Stomach (tissue), 9 donors: ENCODE results near the gene PYDC2. TPM values are rescaled to one million over a fixed set of nuclear protein-coding genes. Genes with fewer than 3 reads are reported as not detected.

Source experiments
- DNase-seq, 2 donors: peaks; one replicate each; pipeline versions ENCODE4 v3.0.0 to v3.0.0-alpha.2; 2013 to 2019
- H3K27ac ChIP-seq, 5 donors: fragments of 200-600 bp in 4 of 5; sonication (generic) in 4 of 5; one replicate each; pipeline ENCODE4 v1.5.1; 2013 to 2019; ENCODE audit warnings: mild to moderate bottlenecking in 1 of 5, moderate library complexity in 1 of 5
- H3K27me3 ChIP-seq, 3 donors: fragments of 200-600 bp; sonication (generic); one replicate each; pipeline ENCODE4 v1.5.1; 2017 to 2019; ENCODE audit warnings: mixed run types in 1 of 3
- H3K36me3 ChIP-seq, 4 donors: fragments of 200-600 bp; sonication (generic); 1 replicate in 3 of 4; 2 replicates in 1 of 4; pipeline ENCODE4 v1.5.1; 2016 to 2019
- H3K4me1 ChIP-seq, 4 donors: fragments of 200-600 bp; sonication (generic); one replicate each; pipeline ENCODE4 v1.5.1; 2016 to 2019
- H3K4me3 ChIP-seq, 4 donors: fragments of 200-600 bp; sonication (generic) in 3 of 4; one replicate each; pipeline ENCODE4 v1.5.1; 2016 to 2019; ENCODE audit warnings: mild to moderate bottlenecking in 1 of 4
- H3K9me3 ChIP-seq, 4 donors: fragments of 200-600 bp; sonication (generic); one replicate each; pipeline ENCODE4 v1.5.1; 2016 to 2019
- EP300 ChIP-seq: sonication (generic); formaldehyde crosslinking; IDR thresholded peaks from one replicate; pipeline ENCODE4 v1.6.1; 2017; ENCODE audit warnings: antibody characterized with exemption
- POLR2A ChIP-seq, 4 donors: fragments of 450-650 bp; IDR thresholded peaks; one replicate each; pipeline ENCODE4 v1.6.1; 2016; ENCODE audit warnings: antibody characterized with exemption in 4 of 4, control low read depth in 2 of 4, mild to moderate bottlenecking in 1 of 4, moderate library complexity in 1 of 4
- POLR2AphosphoS5 ChIP-seq, 3 donors: sonication (generic); formaldehyde crosslinking; IDR thresholded peaks; one replicate each; pipeline ENCODE4 v1.6.1; 2016; ENCODE audit warnings: antibody characterized with exemption in 3 of 3
- WGBS, 5 donors: extraction: QIAGEN DNeasy Blood & Tissue Kit in 3 of 5; methylation state at CpG; one replicate each; pipeline versions ENCODE4 v1.1.5 to v1.1.7; 2013 to 2018; 5-methylcytosine and 5-hydroxymethylcytosine counted together
- intact Hi-C: fragments of 100-400 bp; cut with DNase I; formaldehyde crosslinking; loops from one replicate; pipeline ENCODE4 v1.15.1; 2023; ENCODE audit warnings: low total_unique reads
- polyA plus RNA-seq, 3 donors: library from polyadenylated mRNA; stranded (reverse); fragments of 200-250 nt; gene quantifications; one replicate each; pipeline ENCODE4 v1.2.3, GENCODE V29; 2013
- total RNA-seq, 5 donors: library from RNA; depleted of rRNA; stranded (reverse); fragments of >200 nt; gene quantifications; one replicate each; pipeline versions ENCODE4 v1.1.0 to v1.2.3, GENCODE V29; 2014 to 2016
- TF ChIP-seq, protein P1 (sequence below), 7 experiments: fragments of 450-650 bp in 4 of 7; fragments of 200-600 bp in 3 of 7; sonication (generic) in 3 of 7; IDR thresholded peaks; one replicate each; pipeline ENCODE4 v1.5.1; 2016 to 2019; ENCODE audit warnings: antibody characterized with exemption in 7 of 7, control low read depth in 2 of 7, mild to moderate bottlenecking in 1 of 7
- donor health status: healthy with polysubstance abuse.
- donor health status: Bipolar disorder and iron deficiency.
- donor health status: healthy.

PYDC2 gene
- total and polyA plus RNA-seq, 8 donors, result not detected

DNA sequence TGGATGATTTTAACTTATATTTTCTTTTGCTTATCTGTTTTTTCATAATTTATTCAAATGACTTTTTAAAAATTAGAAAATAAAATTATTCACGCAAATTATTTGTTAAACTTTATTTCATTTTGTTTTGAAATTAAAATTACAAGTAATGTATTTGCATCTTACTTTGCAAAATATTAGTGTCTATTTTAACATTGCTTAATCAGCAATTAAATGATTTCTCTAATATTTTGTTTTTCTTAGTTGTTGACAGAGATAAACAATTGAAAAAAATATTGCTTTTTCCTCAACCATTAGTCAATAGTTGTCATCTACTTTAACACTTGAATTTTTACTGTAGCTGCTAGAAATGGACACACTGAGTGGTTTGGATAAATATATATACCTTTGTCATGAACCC, 32.8 kb upstream of the PYDC2 start:
- TF ChIP-seq EP300 (no peak), POLR2AphosphoS5 (IDR thresholded peaks at IDR 0.05) (no peak), POLR2A (IDR thresholded peaks at IDR 0.05) (no peak)
- TF ChIP-seq, protein P1, sequence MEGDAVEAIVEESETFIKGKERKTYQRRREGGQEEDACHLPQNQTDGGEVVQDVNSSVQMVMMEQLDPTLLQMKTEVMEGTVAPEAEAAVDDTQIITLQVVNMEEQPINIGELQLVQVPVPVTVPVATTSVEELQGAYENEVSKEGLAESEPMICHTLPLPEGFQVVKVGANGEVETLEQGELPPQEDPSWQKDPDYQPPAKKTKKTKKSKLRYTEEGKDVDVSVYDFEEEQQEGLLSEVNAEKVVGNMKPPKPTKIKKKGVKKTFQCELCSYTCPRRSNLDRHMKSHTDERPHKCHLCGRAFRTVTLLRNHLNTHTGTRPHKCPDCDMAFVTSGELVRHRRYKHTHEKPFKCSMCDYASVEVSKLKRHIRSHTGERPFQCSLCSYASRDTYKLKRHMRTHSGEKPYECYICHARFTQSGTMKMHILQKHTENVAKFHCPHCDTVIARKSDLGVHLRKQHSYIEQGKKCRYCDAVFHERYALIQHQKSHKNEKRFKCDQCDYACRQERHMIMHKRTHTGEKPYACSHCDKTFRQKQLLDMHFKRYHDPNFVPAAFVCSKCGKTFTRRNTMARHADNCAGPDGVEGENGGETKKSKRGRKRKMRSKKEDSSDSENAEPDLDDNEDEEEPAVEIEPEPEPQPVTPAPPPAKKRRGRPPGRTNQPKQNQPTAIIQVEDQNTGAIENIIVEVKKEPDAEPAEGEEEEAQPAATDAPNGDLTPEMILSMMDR (IDR thresholded peaks at IDR 0.05), result no peak
- no peak for DNase-seq
- Histone ChIP-seq H3K27ac (no peak overlapping the region), H3K36me3 (no peaks in the 10 kb centered on the region), H3K4me3 (no peak overlapping the region), H3K9me3 (peaks cover 0 to 4% (median 0%) of the 10 kb centered on the region in 4 donors), H3K4me1 (no peaks in the 10 kb centered on the region), H3K27me3 (no peaks in the 10 kb centered on the region)
- intact Hi-C loops, result no loop called here
- WGBS, 5 donors, result 91 to 100% (median 96%) methylated on average over 1 of the region's 1 CpG

DNA sequence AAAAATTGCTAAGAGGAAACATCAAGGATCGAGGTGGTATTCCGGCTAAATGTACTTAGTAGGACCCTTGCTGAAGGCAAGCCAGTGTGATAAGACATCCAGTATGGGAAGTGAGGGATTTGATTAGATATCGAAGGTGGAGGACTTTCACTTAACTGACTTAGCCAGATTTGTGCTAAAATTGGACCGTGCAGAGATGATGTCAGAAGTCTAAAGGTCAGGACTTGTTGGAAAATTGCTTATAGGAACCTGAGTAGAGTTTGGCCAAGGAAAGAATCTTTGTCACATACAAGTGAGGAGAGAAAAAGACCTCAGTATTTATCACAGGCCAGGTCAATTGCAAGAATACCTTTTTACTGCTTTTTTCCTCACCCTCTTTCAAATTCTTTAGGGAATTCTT, 30.9 kb upstream of the PYDC2 start:
- 50 to 64% (median 56%) methylated on average over 4 of the region's 4 CpGs for WGBS, 5 donors
- intact Hi-C loops, result no loop called here
- no peak overlapping the region for H3K4me3 ChIP-seq
- H3K9me3 ChIP-seq, result peaks cover 0 to 4% (median 0%) of the 10 kb centered on the region in 4 donors
- H3K27me3 ChIP-seq, result no peaks in the 10 kb centered on the region
- TF ChIP-seq EP300 (no peak), POLR2AphosphoS5 (IDR thresholded peaks at IDR 0.05) (no peak)
- no peaks in the 10 kb centered on the region for H3K36me3 ChIP-seq
- H3K27ac ChIP-seq, result no peak overlapping the region
- H3K4me1 ChIP-seq, result no peaks in the 10 kb centered on the region
- no peak for DNase-seq

DNA sequence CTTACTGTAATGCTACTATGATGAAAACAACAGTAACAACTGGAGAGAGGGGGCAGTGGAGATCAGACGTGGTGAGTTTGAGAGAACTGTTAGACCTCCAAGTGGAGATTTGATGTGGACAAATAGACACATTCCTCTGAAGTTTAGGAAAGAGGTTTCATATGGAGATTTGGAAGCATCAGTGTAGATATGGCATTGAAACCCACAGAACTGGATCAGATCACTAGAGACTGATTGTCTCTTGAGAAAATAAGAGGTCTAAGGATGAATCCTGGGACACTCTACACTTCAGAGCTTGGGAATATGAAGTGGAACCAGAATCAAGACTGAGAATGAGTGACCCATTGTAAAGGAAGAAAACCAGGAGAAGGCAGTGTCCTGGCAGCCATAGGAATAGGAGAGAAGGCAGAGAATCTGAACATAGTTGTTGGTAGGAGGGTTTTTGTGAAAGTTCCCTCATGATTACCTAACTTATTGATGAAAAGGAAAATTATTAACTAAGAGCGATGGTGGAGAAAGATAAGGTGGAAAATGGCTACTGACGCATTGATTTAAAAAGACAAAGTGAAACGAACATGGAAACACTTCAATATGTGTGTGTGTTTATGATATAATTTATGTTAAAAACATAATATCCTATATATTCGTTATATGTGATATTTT, 29.7 kb upstream of the PYDC2 start:
- Histone ChIP-seq H3K27ac (no peak overlapping the region), H3K27me3 (no peaks in the 10 kb centered on the region), H3K4me3 (no peak overlapping the region), H3K4me1 (no peaks in the 10 kb centered on the region), H3K9me3 (peaks cover 0 to 4% (median 0%) of the 10 kb centered on the region in 4 donors), H3K36me3 (no peaks in the 10 kb centered on the region)
- no peak for DNase-seq
- 66 to 88% (median 73%) methylated on average over 5 of the region's 5 CpGs for WGBS, 5 donors
- no peak for TF ChIP-seq EP300
- TF ChIP-seq, protein P1 (IDR thresholded peaks at IDR 0.05), result no peak
- TF ChIP-seq POLR2AphosphoS5 (IDR thresholded peaks at IDR 0.05), result no peak
- TF ChIP-seq POLR2A (IDR thresholded peaks at IDR 0.05), result no peak
- intact Hi-C loops, result no loop called here

DNA sequence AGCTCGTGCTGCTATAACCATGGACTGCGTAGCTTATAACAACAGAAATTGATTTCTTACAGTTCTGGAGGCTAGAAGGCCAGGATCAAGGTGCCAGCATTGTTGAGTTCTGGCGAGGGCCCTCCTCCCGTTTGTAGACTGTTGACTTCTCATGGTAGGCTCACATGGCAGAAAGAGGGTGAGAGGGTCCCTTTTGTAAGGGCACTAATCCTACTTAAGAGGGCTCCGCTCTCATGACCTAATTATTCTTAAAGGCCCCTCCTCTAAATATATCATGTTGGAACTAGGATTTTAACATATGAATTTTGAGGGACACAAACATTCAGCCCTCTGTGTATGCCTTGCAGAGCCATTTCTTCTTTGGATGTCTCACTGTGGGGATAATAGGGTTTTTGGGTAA, 28.8 kb upstream of the PYDC2 start:
- Histone ChIP-seq H3K4me1 (no peaks in the 10 kb centered on the region), H3K9me3 (peaks cover 0 to 4% (median 0%) of the 10 kb centered on the region in 4 donors), H3K36me3 (no peaks in the 10 kb centered on the region), H3K27ac (no peak overlapping the region), H3K4me3 (no peak overlapping the region), H3K27me3 (no peaks in the 10 kb centered on the region)
- 85 to 95% (median 91%) methylated on average over 5 of the region's 5 CpGs for WGBS, 5 donors
- DNase-seq, result no peak
- intact Hi-C loops, result no loop called here
- TF ChIP-seq POLR2AphosphoS5 (IDR thresholded peaks at IDR 0.05) (no peak), POLR2A (IDR thresholded peaks at IDR 0.05) (no peak), EP300 (no peak)
- TF ChIP-seq, protein P1 (IDR thresholded peaks at IDR 0.05), result no peak

DNA sequence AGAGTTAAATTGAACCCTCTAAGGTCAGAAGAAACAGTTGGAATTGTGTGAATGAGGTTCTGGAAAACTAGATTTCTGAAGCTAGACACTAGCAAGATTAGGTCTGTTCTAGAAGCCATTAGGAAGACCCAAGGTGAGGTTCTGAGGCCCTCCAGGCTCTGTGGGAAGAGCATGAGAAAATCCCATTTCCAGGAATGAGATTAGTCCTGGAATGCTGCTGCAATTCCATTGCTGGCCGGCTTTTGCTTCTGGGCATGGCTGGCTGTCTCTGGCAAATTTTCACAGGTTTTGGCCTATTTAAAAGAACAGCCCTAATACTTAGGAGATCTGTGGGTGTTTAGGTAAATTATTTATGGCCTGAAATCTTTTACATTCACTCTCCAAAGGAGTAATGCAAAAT, 26.9 kb upstream of the PYDC2 start:
- intact Hi-C loops, result no loop called here
- Histone ChIP-seq H3K27ac (no peak overlapping the region), H3K27me3 (no peaks in the 10 kb centered on the region), H3K4me1 (no peaks in the 10 kb centered on the region), H3K4me3 (no peak overlapping the region), H3K9me3 (peaks cover 0 to 4% (median 0%) of the 10 kb centered on the region in 4 donors), H3K36me3 (no peaks in the 10 kb centered on the region)
- no peak for DNase-seq
- WGBS, 5 donors, result 78 to 94% (median 81%) methylated on average over 1 of the region's 1 CpG
- no peak for TF ChIP-seq POLR2AphosphoS5 (IDR thresholded peaks at IDR 0.05)
- TF ChIP-seq EP300, result no peak
- TF ChIP-seq, protein P1 (IDR thresholded peaks at IDR 0.05), result no peak
- no peak for TF ChIP-seq POLR2A (IDR thresholded peaks at IDR 0.05)
